Measurements from ENCODE around the gene SNX1.

- TF ChIP-seq EZH2 (IDR thresholded peaks at IDR 0.05; ENCODE audit: borderline replicate concordance, insufficient read depth, low read depth, low read length, poor library complexity, severe bottlenecking): no peak
- TF ChIP-seq CTCF (IDR thresholded peaks at IDR 0.05): peak; percentile 9
Measured at GRCh38 chr15:64096668-64097384, 1.0 kb downstream of the SNX1 start.
